Measurements from ENCODE around the gene MAML3.
A peak's percentile ranks its signal among the peaks of the same experiment; 100 is the strongest.
"Not testable (repeated sequence)": the region's sequence is repeated elsewhere in the genome, so short reads cannot be mapped to it uniquely, and the experiment has no call there.

MAML3 gene

GRCh38 chr4:139958739-139959098, 195.3 kb downstream of the MAML3 start:
- Mint-ChIP-seq H3K9me3 (no peaks in the 10 kb centered on the region), H3K27ac (no peak overlapping the region), H3K4me1 (ENCODE audit: low read depth) (peaks cover 12% of the 10 kb centered on the region), H3K36me3 (ENCODE audit: low read depth) (no peaks in the 10 kb centered on the region), H3K4me3 (no peak overlapping the region), H3K27me3 (no peaks in the 10 kb centered on the region)
- intact Hi-C loops (cut with micrococcal nuclease) = no loop called here

- no peak overlapping the region for H3K27ac Mint-ChIP-seq
- no peak overlapping the region for H3K4me3 Mint-ChIP-seq
- intact Hi-C loops (cut with micrococcal nuclease) = no loop called here
- H3K27me3 Mint-ChIP-seq = no peaks in the 10 kb centered on the region
- no peaks in the 10 kb centered on the region for H3K36me3 Mint-ChIP-seq (ENCODE audit: low read depth)
- H3K4me1 Mint-ChIP-seq (ENCODE audit: low read depth) = peaks cover 12% of the 10 kb centered on the region
- H3K9me3 Mint-ChIP-seq = no peaks in the 10 kb centered on the region
Measured at GRCh38 chr4:139957986-139958738, 195.8 kb downstream of the MAML3 start.

DNA sequence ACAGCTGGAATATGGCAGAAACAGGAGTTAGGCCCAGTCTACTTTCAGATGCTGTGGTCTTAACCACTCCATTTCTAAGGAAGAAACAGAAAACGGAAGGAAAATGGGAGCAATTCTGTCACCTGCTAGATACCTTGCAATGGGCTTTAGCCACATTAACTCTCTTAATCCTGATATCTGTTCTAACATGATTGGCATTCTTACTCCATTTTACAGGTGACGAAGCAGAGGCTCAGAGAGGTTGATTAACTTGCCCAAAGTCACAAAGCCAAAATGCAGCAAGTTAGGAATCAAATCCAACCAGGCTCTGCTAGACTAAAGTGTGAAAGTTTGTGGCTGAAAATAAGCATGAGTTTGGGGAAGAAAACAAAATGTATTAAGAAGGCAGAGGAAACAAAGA, 196.9 kb downstream of the MAML3 start:
- Mint-ChIP-seq H3K27me3 (no peaks in the 10 kb centered on the region), H3K4me1 (ENCODE audit: low read depth) (peaks cover 12% of the 10 kb centered on the region), H3K9me3 (no peaks in the 10 kb centered on the region), H3K4me3 (no peak overlapping the region), H3K36me3 (ENCODE audit: low read depth) (no peaks in the 10 kb centered on the region), H3K27ac (no peak overlapping the region)
- intact Hi-C loops (cut with micrococcal nuclease) = no loop called here

DNA sequence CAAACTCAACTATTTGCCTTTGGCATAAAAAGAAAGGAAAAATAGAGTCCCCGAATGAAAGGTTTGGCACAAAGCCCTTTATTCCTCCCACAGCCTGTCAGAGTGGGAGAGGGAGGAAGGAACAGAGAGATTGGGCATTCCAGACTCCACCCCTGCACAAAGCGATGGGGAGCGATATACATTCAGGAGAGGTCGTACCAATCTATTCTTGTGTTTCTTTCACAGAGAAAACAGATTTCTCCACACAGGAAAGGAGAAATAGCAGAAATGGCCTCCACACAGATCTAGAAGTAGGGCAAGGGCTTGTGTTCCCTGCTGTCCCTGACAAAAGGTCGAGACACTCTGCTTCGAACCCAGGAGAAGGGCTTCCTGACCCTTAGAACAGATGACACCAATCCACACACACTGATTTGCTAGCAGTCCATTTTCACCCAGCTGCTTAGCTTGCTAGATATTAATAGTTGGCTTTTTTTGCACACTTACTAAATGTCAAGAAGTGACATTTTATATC, 197.4 kb downstream of the MAML3 start:
- H3K27ac Mint-ChIP-seq = no peak overlapping the region
- intact Hi-C loops (cut with micrococcal nuclease) = no loop called here
- H3K27me3 Mint-ChIP-seq = no peaks in the 10 kb centered on the region
- no peaks in the 10 kb centered on the region for H3K9me3 Mint-ChIP-seq
- H3K4me3 Mint-ChIP-seq = no peak overlapping the region
- H3K4me1 Mint-ChIP-seq (ENCODE audit: low read depth) = peaks cover 11% of the 10 kb centered on the region
- H3K36me3 Mint-ChIP-seq (ENCODE audit: low read depth) = no peaks in the 10 kb centered on the region

GRCh38 chr4:139955600-139955999, 198.4 kb downstream of the MAML3 start:
- H3K9me3 Mint-ChIP-seq = no peaks in the 10 kb centered on the region
- no peak overlapping the region for H3K4me3 Mint-ChIP-seq
- H3K36me3 Mint-ChIP-seq (ENCODE audit: low read depth) = no peaks in the 10 kb centered on the region
- peaks cover 16% of the 10 kb centered on the region for H3K4me1 Mint-ChIP-seq (ENCODE audit: low read depth)
- no peaks in the 10 kb centered on the region for H3K27me3 Mint-ChIP-seq
- intact Hi-C loops (cut with micrococcal nuclease) = no loop called here
- H3K27ac Mint-ChIP-seq = no peak overlapping the region

DNA sequence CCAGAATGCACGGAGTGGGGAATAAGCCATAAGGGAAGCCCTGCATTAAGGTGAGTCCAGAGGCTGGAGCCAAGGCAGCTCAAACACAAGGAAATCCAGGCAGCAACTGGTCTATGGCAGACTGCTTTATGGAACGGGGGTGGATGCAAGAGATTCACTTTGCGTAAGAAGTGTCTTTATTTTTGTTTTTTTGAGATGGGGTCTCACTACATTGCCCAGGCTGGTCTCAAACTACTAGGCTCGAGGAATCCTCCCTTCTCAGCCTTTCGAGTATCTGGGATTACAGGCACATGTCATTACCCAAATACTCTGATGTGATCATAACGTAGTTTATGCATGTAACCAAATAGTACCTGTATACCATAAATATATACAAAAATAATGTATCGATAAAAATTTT, 199.5 kb downstream of the MAML3 start:
- H3K27me3 Mint-ChIP-seq = no peaks in the 10 kb centered on the region
- H3K9me3 Mint-ChIP-seq = no peaks in the 10 kb centered on the region
- H3K36me3 Mint-ChIP-seq (ENCODE audit: low read depth) = no peaks in the 10 kb centered on the region
- no peak overlapping the region for H3K27ac Mint-ChIP-seq
- H3K4me1 Mint-ChIP-seq (ENCODE audit: low read depth) = peaks cover 21% of the 10 kb centered on the region
- intact Hi-C loops (cut with micrococcal nuclease) = no loop called here
- H3K4me3 Mint-ChIP-seq = no peak overlapping the region

GRCh38 chr4:139951021-139951420, 203.0 kb downstream of the MAML3 start:
- intact Hi-C loops (cut with micrococcal nuclease) = no loop called here
- peaks cover 30% of the 10 kb centered on the region for H3K4me1 Mint-ChIP-seq (ENCODE audit: low read depth)
- H3K4me3 Mint-ChIP-seq = no peak overlapping the region
- H3K27me3 Mint-ChIP-seq = no peaks in the 10 kb centered on the region
- H3K9me3 Mint-ChIP-seq = no peaks in the 10 kb centered on the region
- H3K36me3 Mint-ChIP-seq (ENCODE audit: low read depth) = no peaks in the 10 kb centered on the region
- H3K27ac Mint-ChIP-seq = peak overlapping the region; percentile 80

DNA sequence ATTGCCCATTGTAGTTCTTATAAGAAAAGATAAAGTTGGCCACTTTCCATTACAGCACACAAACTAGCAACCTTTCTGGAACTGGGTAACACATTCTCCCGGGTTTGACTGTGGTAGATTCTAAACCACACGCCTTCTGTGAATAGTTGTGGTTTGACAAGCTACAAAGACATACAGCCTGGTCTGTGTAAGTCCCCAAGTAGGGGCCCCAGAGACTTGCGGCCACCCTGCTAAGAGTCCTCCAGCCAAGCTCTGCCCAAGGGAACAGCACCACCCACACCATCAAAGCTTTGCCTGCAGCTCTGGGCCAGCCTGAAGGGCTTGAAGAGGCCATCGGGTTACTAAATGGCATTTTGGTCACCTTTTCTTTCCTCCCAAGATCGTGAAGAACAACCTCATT, 203.4 kb downstream of the MAML3 start:
- H3K27me3 Mint-ChIP-seq = no peaks in the 10 kb centered on the region
- no peaks in the 10 kb centered on the region for H3K36me3 Mint-ChIP-seq (ENCODE audit: low read depth)
- H3K4me1 Mint-ChIP-seq (ENCODE audit: low read depth) = peaks cover 30% of the 10 kb centered on the region
- peak overlapping the region; percentile 80 for H3K27ac Mint-ChIP-seq
- intact Hi-C loops (cut with micrococcal nuclease) = no loop called here
- no peak overlapping the region for H3K4me3 Mint-ChIP-seq
- H3K9me3 Mint-ChIP-seq = no peaks in the 10 kb centered on the region

- peaks cover 22% of the 10 kb centered on the region for H3K4me1 Mint-ChIP-seq (ENCODE audit: low read depth)
- H3K36me3 Mint-ChIP-seq (ENCODE audit: low read depth); H3K4me3 Mint-ChIP-seq; H3K27me3 Mint-ChIP-seq; H3K9me3 Mint-ChIP-seq; intact Hi-C loops (cut with micrococcal nuclease); H3K27ac Mint-ChIP-seq: not testable (repeated sequence)
Measured at GRCh38 chr4:139944916-139945315, 209.1 kb downstream of the MAML3 start.

GRCh38 chr4:139943277-139943676, 210.7 kb downstream of the MAML3 start:
- H3K9me3 Mint-ChIP-seq = no peaks in the 10 kb centered on the region
- intact Hi-C loops (cut with micrococcal nuclease) = no loop called here
- H3K4me1 Mint-ChIP-seq (ENCODE audit: low read depth) = peaks cover 16% of the 10 kb centered on the region
- no peaks in the 10 kb centered on the region for H3K27me3 Mint-ChIP-seq
- no peak overlapping the region for H3K27ac Mint-ChIP-seq
- H3K36me3 Mint-ChIP-seq (ENCODE audit: low read depth) = no peaks in the 10 kb centered on the region
- H3K4me3 Mint-ChIP-seq = no peak overlapping the region

DNA sequence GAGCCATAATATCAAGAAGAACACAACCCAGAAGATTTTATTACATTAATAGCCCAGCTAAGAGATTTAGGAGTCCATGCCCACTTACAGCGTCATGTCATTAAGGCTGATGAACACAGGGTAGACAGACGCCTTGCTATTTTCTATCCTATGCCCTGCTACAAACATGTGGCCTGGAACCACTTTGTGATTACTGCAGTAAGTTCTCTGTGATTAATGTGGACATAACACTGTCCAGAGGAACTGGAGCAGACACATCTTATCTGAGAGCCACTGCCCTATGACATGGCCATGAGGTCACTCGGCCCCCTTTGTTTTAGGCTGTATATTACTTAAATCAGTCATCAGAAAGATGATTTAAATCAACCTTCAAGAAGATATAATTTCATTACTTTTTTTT, 211.7 kb downstream of the MAML3 start:
- Mint-ChIP-seq H3K27ac (no peak overlapping the region), H3K4me1 (ENCODE audit: low read depth) (peaks cover 15% of the 10 kb centered on the region), H3K27me3 (no peaks in the 10 kb centered on the region), H3K9me3 (no peaks in the 10 kb centered on the region), H3K36me3 (ENCODE audit: low read depth) (no peaks in the 10 kb centered on the region), H3K4me3 (no peak overlapping the region)
- intact Hi-C loops (cut with micrococcal nuclease) = no loop called here

- no peaks in the 10 kb centered on the region for H3K27me3 Mint-ChIP-seq
- no peaks in the 10 kb centered on the region for H3K36me3 Mint-ChIP-seq (ENCODE audit: low read depth)
- H3K4me3 Mint-ChIP-seq = no peak overlapping the region
- intact Hi-C loops (cut with micrococcal nuclease) = no loop called here
- no peak overlapping the region for H3K27ac Mint-ChIP-seq
- H3K4me1 Mint-ChIP-seq (ENCODE audit: low read depth) = peaks cover 8% of the 10 kb centered on the region
- no peaks in the 10 kb centered on the region for H3K9me3 Mint-ChIP-seq
Measured at GRCh38 chr4:139940600-139940999, 213.4 kb downstream of the MAML3 start.

DNA sequence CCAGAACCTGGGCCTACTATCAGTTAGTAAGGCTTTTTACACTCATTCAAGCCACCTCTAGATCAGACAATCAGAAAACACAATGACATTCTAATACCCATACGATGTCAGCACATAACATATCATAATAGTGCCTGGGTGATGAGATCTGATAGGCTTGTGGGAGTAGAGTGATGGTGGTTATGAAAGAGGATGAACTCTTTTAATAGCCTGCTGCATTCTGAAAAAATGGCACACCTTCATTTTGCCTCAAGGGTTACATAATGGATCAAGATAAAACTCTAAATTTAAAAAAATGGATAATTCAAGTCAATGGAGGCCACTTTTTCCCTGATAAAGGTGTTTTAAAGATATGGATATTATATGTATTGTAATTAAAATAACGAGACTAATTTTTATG, 215.6 kb downstream of the MAML3 start:
- intact Hi-C loops (cut with micrococcal nuclease) = no loop called here
- Mint-ChIP-seq H3K27me3 (no peaks in the 10 kb centered on the region), H3K36me3 (ENCODE audit: low read depth) (no peaks in the 10 kb centered on the region), H3K4me1 (ENCODE audit: low read depth) (peaks cover 8% of the 10 kb centered on the region), H3K4me3 (no peak overlapping the region), H3K9me3 (no peaks in the 10 kb centered on the region), H3K27ac (no peak overlapping the region)

DNA sequence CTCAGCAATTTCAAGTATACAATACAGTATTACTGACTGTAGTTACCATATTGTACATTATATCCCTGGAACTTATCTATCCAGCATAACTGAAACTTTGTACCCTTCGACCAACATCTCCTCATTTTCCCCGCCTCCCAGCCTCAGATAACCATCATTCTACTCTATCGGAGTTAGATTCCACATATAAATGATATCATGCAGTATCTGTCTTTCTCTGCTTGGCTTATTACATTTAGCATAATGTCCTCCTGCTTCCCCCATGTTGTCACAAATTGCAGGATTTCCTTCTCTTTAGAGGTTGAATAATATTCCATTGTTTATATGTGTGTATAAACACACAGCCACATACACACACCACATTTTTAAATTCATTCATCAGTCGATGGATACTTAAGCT, 218.1 kb downstream of the MAML3 start:
- no peak overlapping the region for H3K27ac Mint-ChIP-seq
- H3K4me3 Mint-ChIP-seq = no peak overlapping the region
- no peaks in the 10 kb centered on the region for H3K27me3 Mint-ChIP-seq
- intact Hi-C loops (cut with micrococcal nuclease) = no loop called here
- no peaks in the 10 kb centered on the region for H3K36me3 Mint-ChIP-seq (ENCODE audit: low read depth)
- no peaks in the 10 kb centered on the region for H3K9me3 Mint-ChIP-seq
- H3K4me1 Mint-ChIP-seq (ENCODE audit: low read depth) = no peaks in the 10 kb centered on the region

DNA sequence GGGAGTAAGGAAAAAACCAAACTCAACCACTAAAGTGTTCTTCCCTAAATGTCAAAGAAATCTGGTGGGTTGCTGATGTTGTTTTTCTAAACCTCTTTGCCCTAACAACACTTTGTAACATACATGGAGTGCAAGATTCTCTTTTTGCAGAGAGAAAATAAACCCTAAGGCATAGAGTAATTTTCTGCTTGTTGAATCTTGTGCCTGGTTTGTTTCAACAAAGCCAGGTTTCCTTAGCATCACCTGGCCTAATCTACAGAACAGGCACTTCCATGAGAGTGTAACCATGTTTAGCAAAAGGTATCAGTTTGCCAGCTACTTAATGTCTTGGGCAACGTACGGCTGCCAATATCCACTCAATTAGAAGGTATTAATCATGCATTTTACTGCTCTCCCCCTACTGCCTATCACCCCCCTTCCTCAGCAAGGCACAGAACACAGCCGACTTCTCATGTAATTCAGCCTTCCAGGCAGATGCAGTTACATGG, 219.2 kb downstream of the MAML3 start:
- no peaks in the 10 kb centered on the region for H3K9me3 Mint-ChIP-seq
- no peaks in the 10 kb centered on the region for H3K27me3 Mint-ChIP-seq
- no peaks in the 10 kb centered on the region for H3K4me1 Mint-ChIP-seq (ENCODE audit: low read depth)
- no peak overlapping the region for H3K4me3 Mint-ChIP-seq
- no peak overlapping the region for H3K27ac Mint-ChIP-seq
- no peaks in the 10 kb centered on the region for H3K36me3 Mint-ChIP-seq (ENCODE audit: low read depth)
- intact Hi-C loops (cut with micrococcal nuclease) = no loop called here
